Activated T-cell treated with anti-CD3 and anti-CD28 coated beads for 4 hours (primary cell): ENCODE measurements around the gene POLR3GL.
"Not testable (repeated sequence)": the region's sequence is repeated elsewhere in the genome, so short reads cannot be mapped to it uniquely, and the experiment has no call there.

Source experiments
- DNase-seq: peaks from one replicate; pipeline ENCODE4 v3.0.0-alpha.2; 2020

Gene POLR3GL

DNA sequence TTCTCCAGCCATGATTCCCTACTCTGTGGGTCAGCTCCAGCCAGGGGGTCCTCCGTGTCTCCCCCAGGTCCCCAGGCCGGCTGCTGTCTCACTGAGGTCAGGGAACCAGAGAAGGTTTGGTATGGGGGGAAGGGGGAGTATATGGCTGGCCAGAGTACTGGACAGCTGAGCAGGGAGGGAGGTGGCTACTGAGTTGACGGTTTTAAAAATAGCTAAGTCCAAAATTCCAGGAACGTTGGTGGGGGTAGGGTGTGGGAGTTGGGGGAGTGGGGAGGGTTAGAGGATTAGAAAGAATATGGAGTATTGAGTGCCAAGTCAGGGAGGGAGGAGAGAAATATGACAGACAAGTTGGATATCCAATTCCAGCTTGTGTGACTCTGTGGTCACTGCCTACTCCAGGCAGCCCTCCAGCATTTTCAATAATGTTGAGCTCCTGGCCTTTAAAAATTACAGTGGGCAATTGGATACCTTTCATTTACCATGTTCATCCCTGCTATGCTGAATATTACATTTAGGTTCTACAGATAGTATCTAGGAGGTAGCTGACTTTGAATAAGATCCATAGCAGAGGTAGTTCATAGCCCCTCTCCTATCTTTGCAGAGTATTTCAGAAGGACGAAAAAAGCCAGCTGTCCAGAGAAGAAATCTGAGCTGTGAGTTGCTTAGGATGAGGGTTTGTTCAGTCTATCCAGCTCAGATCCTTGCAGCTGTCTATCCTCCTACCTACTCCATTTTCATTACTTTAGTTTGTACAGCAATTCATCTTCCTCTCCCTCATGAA lies 57.3 kb downstream of the POLR3GL start, which contains the start of gene HJV:
Gene HJV (minus strand): TSS at position 114 of the 781 bp plus-strand sequence. CDS start 1,504 bp downstream, outside the sequence.
- no peak for DNase-seq

DNA sequence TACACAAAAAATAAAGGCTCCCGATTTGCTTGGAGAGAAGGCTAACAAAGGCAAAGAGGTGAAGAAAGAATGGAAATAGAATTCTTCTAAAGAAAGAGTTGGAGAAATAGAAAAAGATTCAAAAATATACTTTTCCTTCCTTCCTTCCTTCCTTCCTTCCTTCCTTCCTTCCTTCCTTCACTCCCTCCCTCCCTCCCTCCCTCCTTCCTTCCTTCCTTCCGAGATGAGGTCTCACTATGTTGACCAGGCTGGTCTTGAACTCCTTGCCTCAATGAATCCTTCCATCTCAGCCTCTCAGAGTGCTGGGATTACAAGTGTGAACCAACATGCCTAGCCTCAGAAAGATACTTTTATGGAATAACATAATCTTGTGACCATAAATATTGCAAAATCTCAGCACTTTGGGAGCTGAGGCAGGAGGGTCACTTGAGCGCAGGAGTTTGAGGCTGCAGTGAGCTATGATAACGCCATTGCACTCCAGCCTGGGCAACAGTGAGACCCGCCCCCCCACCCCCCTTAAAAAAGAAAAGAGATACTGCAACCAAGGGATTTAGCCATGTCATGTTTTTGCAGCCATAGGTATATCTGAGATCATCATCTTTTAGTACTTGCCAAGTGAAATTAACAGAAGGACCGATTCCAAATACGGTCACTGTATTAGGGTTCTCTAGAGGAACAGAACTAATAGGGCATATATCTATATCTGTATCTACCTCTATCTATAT lies 58.1 kb downstream of the POLR3GL start:
- no peak for DNase-seq

DNA sequence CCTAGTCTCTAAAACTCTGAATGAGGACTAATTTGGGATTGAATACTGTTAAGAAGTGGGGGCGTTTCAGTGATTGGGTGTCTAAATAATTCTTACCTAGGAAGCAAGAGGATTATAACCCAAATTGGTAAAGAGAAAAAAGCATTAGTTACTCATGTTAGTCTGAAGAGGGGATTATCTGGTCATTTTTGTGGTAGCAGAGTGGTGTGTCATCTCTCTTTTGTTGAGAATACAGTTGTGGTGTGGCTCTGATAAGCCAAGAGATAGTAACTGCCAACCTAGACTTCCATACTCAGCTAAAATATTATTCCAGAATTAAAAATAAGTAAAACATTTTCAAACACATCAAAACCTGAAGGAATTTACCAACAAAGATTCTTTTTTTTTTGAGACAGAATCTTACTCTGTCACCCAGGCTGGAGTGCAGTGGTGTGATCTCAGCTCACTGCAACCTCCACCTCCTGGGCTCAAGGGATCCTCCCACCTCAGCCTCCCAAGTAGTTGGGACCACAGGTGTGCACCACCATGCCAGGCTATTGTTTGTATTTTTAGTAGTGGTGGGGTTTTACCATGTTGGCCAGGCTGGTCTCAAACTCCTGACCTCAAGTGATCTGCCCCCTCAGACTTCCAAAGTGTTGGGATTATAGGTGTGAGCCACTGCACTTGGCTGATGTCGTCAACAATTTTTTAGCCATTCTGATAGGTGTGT lies 61.5 kb downstream of the POLR3GL start:
- DNase-seq: not testable (repeated sequence)

DNA sequence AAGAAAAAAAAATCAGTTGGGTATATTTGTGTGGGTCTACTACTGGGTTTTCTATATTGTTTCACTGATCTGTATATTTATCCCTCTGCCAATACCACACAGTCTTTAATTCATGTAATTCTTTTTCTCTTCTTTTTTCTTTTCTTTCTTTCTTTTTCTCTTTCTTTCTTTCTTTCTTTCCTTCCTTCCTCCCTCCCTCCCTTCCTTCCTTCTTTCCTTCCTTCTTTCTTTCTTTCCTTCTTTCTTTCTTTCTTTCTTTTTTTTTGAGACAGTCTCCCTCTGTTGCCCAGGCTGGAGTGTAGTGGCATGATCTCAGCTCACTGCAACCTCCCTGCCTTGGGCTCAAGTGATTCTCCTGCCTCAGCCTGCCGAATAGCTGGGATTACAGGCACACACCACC lies 62.2 kb downstream of the POLR3GL start:
- DNase-seq: not testable (repeated sequence)
